Measurements from ENCODE around the gene SEC24D.
A peak's percentile ranks its signal among the peaks of the same experiment; 100 is the strongest.

The SEC24D gene

DNA sequence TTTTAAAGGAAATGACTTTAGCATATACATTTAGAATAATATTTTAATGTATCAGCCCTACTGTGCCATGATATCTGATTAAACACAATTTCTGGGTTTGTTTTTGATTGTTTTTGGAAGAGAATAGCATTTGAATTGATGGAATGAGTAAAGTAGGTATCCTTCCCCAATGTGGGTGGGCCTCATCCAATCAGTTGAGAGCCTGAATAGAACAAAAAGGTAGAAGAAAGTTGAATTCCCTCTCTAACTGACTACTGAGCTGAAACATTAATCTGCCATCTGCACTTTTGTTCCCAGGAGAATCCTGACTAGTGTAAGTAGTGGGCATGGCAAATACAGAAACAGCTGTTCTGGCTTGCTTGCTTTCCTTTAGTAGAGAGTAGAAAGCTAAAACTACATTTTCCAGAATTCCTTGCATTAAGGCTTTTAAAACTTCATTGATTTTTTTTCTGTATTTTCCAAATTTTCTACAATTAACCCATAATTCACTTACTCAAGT is 9.7 kb upstream of the SEC24D start:
- no peak for DNase-seq (ENCODE audit: low spot score)

DNA sequence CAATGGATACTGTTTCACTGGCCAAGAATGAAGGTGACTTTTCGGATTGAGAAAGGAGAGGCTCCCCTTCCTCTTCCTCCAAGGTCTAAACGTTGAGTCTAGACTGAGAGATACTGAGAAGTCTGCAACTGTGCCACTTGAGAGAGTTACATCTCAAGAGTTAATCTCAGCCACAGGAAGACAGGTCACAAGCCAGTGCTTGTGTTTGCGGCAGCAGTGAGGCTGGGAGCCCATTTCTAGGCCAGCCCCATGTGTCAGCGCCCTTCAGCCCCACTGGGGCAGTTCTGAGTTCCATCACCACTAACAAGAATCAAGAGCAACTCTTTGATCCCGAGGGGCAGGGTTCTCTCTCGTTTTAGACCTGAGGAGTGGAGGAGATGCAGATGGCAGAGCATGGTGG is 7.3 kb upstream of the SEC24D start:
- DNase-seq (ENCODE audit: low spot score) = no peak

DNA sequence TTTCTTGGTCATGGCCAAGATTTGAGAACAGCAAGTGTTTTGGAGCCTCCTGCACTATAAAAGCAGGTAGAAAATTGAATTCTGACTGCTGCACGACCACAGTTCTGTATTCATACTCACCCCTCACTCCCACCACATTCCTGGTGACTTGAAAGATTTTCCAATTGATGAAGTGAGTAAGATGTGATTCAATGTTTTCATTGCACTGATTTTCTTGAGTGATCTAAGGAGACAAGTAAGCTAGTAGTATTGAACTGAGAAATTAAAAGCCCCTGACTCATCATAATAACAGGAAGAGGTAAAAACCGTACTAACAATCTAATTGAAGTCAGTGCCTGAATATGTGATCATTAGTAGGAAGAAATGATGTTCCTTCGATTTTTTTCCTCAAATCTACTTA is 6.1 kb upstream of the SEC24D start:
- DNase-seq (ENCODE audit: low spot score) = no peak

DNA sequence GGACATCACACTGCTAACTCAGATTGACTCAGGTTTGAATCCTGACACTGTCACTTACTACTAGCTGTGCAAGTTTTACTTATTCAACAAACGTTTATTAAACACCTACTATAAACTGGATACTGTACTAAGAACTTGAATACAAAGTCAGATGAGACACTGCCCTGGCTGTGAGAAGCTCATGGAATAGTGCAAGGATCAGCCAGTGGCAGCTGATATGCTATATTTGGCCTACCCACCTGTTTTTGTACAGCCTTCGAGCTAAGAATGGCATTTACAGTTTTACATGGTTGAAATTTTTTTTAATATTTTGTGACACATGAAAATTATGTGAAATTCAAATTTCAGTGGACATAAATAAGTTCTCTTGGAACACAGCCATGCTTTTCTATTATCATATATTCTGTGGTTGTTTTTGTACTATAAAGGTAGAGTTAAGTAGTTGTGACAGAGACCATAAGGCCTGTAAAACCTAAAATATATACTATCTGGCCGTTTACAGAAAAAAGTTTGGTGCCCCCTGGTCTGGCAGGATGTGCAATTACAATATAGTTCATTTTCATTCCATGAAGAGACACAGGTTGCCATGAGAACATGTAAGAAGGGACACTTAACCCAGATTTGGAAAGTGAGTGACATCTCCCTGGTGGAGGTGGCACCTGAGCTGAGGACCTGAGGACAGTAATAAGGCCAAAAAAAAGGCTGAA is 3.4 kb upstream of the SEC24D start:
- DNase-seq (ENCODE audit: low spot score) = no peak

DNA sequence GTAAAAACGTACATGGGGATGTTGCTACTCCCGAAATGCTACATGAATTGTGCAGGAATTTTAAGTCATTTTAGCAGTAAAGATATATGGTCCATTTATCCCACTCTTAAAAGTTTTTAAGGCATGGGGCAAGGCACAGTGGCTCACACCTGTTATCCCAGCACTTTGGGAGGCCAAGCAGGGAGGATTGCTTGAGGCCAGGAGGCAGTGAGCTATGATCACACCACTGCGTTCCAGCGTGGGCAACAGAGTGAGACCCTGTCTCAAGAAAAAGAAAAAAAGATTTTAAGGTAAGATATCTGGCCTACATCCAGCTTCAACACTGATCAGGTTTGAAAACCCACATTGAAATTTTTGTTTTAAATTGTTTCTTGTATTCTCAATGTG is 1.2 kb upstream of the SEC24D start:
- no peak for DNase-seq (ENCODE audit: low spot score)

DNA sequence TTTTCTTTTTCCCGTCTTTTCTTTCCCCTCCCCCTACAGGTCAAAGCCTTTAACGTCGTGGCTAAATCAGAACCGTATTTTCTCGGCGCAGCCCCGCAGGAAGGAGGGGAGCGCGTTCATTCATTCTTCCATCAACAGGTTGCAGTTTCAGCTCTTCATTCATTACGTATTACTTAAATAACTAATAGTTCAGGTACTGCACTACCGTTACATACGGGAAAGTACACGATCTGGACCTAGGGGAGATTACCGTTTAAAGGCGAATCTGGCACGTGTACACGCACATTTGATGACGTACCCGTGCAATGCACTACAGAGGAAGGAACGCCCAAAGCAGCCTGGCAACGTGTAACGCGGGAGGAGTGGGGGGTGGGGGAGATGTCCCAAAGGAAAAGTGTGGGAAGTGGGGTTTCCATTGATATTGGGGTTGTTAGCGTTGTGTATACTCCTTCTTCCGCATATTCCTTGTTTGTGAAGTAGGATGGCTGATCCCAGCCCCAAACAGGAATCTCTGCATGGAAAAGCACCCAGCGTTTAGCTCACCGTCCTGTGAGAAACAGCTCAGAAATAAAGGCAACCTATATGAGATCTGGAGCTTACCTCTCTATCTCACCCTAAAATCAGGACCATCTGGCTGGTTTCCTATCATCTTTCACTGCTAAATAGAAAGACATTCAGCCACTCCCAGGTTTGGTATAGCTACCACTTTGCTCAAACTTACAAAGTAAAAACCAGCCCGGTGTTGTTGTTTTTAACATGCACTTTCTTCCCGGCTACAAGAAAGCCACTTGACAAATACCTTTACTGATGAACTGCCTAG is 585 bp upstream of the SEC24D start:
- peak; percentile 46 for DNase-seq (ENCODE audit: low spot score)

DNA sequence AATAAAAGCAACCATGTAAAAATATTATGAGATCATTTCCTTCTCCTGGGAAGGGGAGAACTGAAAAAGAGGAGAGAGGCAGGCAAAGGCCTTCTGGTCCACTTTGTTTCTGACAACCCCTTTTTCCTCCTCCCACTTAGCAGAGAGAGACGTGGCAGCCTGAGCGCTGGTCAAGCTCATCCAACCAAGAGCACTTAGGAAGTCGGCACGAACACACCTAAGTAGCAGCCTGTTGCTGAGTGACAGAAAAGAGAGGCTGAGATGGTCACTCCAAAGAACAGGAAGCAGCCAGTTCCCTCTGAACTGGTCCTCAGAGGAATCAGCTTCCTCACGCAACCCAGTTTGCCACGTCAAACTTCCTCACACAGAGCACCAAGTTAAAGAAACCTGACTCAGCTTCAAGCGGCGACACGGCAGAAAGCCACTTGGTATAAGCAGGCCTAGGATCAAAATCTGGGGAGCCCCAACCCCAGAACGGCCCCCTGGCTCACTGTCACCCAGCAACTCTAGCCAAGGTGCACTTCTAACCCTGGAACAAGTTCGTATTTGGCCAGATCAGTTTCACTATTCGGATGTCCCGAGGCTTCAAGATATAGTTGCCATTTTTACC is 861 bp downstream of the SEC24D start:
- peak; percentile 74 for DNase-seq (ENCODE audit: low spot score)

DNA sequence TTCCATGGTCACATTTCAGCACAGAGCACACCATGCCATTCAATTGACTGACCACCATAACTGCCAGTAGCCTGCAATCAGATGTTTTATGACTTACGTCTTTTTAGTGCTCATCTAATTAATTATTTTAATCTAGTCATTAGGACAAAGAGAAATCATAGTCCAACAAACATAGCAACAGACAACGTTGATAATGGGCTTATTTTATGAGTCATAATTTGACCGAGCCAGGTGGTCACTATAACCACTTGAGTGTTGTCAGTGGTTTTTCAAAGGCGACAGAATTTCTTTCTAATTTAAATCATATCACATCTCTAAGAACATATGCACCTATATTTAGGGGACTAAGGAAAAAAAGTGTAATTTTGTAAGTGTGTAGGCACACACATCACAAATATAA is 1.9 kb downstream of the SEC24D start:
- no peak for DNase-seq (ENCODE audit: low spot score)

DNA sequence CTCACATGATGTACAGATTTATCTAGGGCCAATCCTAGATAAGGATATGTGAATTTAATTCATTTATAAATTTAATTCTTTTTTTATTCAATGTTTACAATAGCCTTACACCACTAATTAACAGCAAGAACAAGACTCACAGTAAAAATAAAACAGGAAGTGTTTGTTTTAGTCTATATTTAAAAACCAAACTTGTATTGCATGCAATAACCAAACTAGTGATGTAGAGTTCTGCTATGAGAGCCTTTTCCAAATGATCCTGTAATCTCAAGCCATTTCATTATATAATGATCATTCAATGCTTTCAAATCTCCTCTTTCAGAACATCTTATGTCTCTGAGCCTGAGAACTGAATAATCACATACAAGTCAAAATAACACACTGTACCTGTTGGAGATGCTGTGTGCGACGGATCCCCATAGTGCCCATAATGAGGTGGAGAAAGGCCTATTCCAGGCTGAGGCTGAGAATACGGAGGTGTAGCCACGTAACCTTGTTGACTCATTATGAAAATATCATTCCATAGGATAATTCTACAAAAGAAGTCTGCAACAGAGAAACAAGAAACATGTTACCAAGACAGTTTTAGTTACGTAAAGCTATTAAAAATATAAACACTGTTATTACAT is 2.6 kb downstream of the SEC24D start:
- DNase-seq (ENCODE audit: low spot score) = no peak

DNA sequence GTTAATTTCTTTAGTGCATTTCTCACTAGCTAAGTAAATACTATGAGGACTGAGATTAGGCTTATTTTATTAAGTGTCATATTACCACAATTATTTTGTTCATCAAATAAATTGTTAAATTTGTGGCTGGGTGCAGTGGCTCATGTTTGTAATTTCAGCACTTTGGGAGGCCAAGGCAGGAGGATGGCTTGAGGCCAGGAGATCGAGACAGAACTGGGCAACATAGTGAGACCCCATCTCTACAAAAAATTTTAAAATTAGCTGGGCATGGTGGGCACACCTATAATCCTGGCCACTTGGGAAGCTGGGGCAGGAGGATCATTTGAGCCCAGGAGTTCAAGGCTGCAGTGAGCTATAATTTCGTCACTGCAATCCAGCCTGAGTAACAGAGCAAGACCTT is 6.8 kb downstream of the SEC24D start:
- DNase-seq (ENCODE audit: low spot score) = no peak

DNA sequence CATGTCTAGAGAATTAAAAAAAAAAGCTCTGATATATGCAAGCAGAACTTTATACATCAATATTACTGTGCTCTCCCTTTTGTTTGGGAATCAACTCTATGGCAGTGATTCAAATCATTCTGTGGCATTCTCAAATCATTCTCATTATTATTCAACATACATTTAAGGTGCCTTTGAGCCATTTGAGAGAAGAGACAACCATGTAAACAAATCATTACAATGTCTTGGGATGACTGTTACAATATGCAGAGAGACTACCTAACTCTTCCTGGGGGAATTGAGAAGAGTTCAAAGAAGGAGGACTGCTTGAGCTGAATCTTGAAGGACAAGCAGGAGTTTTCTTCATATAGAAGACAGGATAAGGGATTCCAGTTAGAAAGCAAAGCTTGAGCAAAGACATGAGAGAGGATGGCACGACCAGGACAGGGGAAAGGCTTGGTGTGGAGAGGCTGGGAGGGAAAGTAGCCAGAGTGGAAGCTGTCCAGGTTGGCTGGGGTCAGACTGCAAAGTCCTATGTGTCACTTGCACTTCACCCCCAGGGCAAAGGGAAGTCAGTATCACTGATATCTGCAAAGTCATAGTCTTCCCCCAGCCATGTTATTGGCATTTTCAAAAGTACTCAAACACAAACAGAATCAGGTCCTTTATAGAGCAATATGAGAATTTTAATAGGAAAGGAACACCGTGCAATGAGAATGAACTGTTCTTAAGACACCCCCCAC is 9.0 kb downstream of the SEC24D start:
- no peak for DNase-seq (ENCODE audit: low spot score)

DNA sequence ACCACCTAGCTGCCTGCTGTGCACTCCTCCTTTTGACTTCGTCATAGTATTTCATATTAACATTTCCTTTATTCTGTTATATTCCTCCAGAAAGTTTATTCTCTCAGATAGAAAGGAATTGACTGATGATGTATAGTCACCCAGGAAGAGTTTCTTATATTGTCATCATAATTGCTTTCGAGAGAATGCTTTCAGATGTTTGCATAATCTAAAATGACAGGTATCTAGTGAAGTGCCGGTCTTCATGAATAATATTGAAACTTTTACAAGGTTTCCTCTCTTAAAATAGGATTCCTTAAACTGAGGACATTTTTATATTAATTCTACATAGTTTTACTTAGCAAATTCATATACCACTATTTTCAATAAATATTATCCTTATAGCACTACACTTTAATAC is 10.1 kb downstream of the SEC24D start:
- no peak for DNase-seq (ENCODE audit: low spot score)

DNA sequence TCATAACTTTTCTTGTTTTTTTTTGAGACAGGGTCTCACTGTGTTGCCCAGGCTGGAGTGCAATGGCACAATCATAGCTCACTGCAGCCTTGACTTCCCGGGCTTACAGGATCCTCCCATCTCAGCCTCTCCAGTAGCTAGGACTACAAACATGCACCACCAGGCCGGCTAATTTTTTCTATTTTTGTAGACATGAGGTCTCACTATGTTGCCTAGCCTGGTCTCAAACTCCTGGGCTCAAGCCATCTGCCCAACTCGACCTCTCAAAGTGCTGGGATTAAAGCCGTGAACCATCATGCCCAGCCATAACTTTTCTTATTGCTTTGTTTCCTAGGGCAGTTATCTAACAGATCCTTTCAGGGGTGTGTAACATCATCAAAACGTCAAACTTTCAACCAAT is 11.8 kb downstream of the SEC24D start:
- no peak for DNase-seq (ENCODE audit: low spot score)

DNA sequence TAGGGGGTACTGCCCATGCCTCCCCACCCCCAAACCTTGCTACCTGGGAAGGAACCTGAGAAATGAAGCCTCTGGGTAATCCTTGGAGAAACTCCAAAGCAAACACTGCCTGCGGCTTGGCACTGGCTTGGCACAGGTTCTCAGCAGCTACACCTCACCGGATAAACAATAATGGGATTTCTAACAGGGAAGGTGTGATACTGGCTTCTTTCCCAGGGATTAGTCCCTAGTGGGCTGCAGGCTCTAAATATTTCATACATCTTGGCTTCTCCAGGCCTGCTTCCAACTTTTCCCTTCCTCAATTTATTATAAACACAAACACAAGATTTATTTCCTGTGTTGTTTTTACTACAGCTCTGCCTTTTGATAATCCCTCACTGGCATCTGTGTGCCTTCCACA is 12.5 kb downstream of the SEC24D start:
- no peak for DNase-seq (ENCODE audit: low spot score)

DNA sequence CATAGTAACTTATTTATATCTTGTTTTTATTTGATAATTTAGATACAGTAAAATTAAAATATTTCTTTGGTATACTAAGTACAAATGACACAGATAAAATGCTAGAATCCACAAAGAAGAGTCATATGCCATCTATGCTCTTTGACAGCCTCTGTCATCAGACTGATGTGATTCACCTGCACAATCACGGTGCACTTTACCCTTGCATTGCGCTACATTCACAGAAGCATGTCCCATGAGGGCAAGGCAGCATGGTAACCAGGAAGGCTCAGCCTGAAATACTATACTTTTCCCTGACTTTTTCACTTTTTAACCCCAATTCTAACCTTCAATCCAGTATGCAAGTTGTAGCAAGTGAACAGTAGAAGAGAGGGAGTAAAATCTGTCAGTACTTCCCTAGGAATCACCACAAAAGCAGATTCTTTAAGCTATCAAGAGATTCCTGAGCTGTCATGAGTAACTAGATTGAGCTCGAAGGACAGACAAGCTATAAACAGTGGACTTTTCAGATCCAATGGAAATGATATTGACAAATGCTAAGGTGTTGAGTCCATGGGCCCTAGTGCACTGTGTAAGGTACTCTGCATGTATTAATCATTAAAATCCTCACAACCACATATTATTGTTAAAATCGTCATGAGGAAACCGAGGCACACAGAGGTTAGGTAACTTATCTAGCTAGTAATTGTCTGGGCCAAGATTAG is 14.2 kb downstream of the SEC24D start:
- no peak for DNase-seq (ENCODE audit: low spot score)

DNA sequence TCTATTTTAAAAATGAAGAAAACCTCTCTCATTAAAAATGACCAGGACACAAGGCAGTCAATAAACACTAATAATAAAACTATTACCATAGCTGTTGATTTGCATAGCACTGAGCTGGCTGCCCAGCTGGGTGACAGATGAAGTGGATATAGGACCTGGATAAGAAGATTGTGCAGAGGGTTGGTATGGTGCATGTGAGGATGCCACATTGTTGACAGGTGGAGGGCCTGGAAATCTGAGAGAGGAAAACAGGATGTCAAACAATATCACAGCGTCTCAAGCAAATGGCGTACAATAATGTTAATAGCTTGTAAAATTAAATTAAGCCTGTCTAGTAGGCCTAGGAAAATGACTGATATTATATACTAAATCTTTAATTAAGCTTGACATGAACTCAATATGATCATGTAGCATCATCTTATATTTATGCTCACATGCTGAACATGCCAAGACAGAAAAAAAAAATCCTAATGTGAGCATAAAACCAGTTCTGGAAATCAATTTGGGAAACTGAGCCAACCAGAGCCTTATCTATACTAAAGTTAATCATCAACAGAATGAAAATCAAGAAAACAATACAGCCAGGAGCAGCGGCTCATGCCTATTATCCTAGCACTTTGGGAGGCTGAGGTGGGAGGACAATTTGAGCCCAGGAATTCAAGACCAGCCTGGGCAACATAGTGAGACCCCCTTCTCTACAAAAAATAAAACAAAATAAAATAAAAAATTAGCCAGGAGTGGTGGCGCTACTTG is 18.6 kb downstream of the SEC24D start:
- DNase-seq (ENCODE audit: low spot score) = no peak

DNA sequence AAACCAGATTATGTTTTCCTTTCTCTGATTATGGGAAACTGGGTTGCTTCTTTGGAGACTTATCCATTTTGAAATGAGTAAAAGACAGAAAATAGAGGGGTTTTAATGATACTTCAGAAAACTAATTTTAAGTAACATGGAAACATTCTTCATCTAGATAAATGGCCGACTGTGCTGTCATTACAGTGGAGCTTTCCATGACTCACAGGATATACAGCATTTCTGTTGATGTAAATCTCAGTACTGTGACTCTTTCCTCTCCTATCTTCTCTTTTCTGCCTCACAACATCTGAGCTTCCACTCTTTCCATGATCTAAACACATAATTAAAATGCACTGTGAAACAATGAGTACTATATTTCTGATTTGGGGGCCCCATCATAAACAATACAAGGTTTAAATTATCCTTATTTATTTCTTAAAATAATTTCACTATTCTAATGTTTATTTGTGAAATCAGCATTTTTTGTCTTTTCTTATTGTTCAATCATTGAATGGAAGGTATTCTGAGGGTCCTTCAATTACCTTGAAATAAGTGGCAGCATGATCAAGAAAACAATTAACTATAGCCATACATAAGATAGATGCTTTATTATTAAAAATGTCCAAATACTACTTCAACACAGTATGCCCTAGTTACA is 19.3 kb downstream of the SEC24D start:
- no peak for DNase-seq (ENCODE audit: low spot score)

DNA sequence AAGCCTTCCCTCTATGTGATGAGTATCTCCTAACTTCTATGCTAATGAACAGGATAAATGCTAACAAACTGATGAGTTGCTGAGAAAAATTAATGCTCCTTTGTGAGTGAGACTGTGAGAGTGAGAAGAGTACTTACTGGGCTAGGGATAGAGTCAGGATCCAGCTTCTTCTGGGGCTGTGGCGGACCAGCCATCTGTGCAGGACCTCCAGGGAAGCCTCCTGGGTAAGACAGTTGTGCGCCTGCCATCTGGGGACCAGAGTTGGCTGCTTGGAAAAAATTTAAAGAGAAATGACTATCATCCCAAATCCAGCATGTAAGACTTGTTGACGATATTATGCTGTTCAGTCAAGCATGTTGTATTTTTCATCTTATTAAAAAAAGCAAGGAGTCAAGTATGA is 21.0 kb downstream of the SEC24D start:
- DNase-seq (ENCODE audit: low spot score) = no peak

DNA sequence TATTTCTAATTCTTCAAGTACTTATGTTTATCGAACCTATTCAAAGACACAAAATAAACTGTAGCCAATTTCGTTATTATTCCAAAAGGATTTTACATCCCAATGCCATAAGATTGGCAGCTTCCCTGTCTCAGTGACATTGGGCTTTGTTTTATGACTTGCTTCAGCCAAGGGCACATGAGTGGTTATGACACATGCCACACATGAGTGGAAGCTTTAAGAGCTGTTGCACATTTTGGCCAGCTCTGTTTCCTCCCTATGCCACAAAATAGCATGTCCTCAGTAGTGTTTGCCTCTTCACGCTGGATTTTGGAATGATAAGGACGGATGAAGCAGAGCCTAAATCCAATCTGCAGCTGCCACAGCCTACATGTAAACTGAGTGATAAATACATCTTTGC is 21.9 kb downstream of the SEC24D start:
- no peak for DNase-seq (ENCODE audit: low spot score)

DNA sequence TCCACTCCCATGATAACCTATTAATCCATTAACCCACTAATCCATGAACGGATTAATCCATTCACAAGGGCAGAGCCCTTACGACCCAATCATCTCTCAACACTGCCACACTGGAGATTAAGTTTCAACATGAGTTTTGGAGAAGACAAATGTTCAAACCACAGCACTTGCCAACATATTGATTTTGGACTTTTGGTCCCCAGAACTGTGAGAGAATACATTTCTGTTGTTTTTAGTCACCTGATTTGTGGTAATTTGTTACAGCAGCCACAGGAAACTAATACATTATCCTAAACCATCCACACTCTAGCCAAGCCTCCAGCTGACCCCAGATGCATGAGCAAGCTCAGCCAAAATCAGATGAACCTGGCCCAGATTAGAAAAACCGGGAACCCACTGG is 22.4 kb downstream of the SEC24D start:
- no peak for DNase-seq (ENCODE audit: low spot score)
